TTC549 (cell line): ENCODE data around the gene RGS1.

Experiments
- FAIRE-seq: peaks from 2 replicates; lab custom pipeline; 2012; peaks lifted over from hg19 to GRCh38; lab: Jason Lieb, UNC

The RGS1 gene

GRCh38 chr1:192581131-192581927 is 5.8 kb downstream of the RGS1 start:
- no peak for FAIRE-seq

GRCh38 chr1:192584866-192585265 is 9.3 kb downstream of the RGS1 start:
- no peak for FAIRE-seq

- FAIRE-seq = no peak
Observed at GRCh38 chr1:192587386-192588266, 12.1 kb downstream of the RGS1 start.

DNA sequence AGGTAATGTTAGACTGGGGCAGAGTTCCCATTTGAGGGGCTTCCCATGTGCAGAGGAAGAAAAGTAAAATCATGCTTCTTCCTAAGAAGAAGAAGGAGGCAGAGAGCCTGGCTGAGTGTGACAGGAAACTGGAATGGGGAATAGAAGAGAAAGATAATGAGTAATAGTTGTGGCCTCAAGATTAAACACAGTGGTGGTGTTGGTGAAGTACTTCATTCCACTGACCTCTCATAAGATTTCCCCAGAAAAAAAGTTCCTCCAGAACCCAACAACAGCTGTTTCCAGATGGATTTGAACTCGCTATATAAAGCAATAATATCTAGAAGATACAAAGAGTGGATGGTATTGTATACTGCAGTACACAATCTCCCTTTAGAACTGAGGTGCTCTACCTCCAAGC is 13.0 kb downstream of the RGS1 start:
- FAIRE-seq = no peak

DNA sequence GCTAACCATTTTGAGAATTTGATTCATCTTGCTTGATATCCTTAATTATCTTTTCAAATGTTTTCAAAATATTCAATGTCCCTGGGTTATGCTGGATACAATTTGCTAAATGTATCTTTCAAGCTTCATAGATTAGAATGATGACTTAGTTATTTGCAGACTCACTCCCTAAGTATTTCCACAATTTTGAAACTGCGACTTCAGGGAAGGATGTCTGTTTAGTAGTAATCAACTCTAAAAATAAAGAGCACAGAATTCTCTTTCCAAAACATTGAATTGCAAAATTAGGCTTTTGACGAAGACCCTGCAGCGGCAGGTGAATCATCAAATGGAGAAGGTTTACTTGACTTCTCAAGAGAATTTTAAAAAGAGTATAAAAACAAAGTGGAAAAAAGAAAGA is 14.2 kb downstream of the RGS1 start:
- FAIRE-seq = no peak

DNA sequence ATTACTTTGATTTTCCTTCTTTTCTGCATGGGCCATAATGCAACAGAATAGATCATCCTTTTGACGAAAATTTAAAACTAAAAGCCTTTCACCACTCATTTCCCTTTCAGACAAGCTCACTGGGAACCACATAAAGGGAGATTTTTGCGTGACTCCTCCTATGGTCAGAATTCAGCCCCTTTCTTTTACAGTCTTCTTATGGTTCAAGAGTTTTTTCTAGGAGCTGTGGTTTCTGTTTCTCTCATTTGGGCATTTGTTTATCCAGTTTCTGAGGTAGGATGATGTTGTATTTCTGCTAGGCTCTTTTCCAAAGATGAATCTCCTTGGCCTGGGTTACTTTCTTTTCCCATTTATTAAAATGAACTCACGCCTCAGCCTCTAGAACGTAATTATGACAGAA is 16.9 kb downstream of the RGS1 start:
- no peak for FAIRE-seq

DNA sequence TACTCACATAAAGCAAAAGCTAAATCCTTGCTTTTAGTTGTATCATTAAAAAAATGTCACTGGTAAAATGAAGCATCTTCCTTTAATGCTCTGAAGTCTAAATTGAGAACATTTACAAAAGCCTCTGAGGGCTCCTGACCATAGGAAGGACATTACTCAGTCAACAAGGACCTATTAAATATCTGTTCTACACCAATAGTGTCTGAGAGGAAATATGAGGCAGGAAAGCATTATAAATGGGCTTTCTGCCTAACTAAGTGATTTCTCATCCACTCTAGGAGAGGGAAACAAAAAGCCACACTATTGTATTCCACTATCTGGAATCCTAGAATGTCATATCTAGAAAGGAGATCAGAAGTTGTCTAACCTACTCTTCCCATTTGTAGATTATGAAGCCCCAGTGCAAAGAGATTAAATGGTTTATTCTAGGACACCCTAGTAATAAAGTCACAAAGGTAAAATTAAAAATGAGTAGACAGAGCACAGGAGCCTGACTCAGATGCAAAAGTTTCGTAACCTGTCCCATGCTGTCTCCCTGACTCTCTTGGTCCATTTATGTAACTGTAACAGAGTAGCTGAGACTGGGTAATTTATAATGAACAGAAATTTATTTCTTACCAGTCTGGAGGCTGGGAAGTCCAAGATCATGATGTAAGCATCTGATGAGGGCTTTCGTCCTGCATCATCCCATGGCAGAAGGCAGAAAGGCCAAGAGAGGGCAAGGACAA is 17.6 kb downstream of the RGS1 start:
- no peak for FAIRE-seq

DNA sequence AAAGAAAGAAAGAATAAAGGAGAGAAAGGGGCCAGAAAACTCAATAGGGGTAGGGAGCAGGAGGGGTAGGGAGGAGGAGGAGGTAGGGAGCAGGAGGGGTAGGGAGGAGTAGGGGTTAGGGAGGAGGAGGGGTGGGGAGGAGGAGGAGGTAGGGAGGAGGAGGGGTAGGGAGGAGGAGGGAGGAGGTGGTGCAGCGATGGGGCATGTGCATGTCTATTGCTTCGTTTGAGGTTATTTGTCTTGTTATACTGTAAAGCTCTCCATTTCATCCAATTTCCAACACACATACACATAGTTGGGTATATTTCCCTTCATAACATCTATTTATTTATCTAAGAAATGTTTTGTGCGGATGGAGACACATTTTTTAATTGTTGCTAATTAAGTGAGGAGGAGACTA is 19.7 kb downstream of the RGS1 start:
- FAIRE-seq = no peak

- FAIRE-seq = no peak
Observed at GRCh38 chr1:192598589-192598988, 23.0 kb downstream of the RGS1 start.

- FAIRE-seq = peak; percentile 28
Observed at GRCh38 chr1:192600275-192600674, 24.7 kb downstream of the RGS1 start.

- no peak for FAIRE-seq
Observed at GRCh38 chr1:192601143-192601542, 25.6 kb downstream of the RGS1 start.

GRCh38 chr1:192601567-192601966 is 26.0 kb downstream of the RGS1 start:
- FAIRE-seq = no peak

- no peak for FAIRE-seq
Observed at GRCh38 chr1:192602757-192603156, 27.2 kb downstream of the RGS1 start.

- no peak for FAIRE-seq
Observed at GRCh38 chr1:192603218-192603787, 27.7 kb downstream of the RGS1 start.

- peak; percentile 20 for FAIRE-seq
Observed at GRCh38 chr1:192604979-192605620, 29.5 kb downstream of the RGS1 start.

GRCh38 chr1:192608671-192609070 is 33.1 kb downstream of the RGS1 start:
- FAIRE-seq = no peak

- FAIRE-seq = no peak
Observed at GRCh38 chr1:192609110-192610079, 33.8 kb downstream of the RGS1 start.

DNA sequence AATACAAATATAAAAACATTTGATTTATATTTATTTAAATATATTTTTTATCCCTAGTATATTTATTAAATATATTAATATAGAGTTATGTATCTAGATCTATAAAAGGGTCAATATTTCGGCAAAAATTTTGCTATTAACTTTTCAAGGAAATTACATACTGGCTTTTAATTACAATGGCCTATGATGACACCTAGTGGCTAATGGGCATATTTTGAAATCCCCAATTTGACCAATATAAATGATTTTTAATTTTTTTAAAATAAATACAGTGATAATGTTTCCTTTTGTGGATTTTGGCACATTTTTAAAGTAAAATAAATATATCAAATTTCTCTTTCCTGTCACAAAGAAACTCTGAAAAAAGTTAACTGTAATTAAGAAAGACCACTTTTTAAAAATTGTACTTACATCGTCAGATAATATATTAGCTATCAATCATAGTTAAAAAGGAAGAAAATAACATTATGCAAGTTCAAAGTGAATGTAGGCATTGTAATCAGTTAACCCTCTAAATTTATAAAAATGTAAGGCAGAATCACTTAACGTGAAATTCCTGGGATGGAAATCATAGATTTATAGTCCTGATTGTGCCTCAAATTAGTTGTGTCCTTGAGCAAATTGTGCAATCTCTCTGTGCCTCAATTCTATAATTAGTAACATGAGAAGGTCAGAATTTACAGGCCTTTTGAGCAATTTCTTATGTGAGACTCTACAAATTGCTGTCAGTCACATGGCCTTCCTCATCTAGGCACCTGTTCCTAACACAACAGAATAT is 34.7 kb downstream of the RGS1 start:
- peak; percentile 98 for FAIRE-seq

DNA sequence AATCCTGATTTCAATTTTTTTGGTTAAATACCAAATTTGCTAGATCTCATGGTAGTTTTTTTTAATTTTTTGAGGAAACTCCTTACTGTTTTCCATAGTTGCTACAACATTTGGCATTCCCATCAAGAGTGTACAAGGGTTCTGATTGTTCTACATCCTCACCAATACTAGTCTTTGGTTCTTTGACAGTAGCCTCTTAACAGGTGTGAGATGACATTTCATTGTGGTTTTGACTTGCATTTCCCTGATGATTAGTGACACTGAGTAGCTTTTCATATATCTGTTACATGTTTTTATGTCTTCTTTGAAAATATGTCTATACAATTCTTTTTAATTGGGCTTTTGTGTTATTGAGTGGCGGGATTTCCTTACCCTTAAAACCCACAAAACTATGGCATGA is 39.5 kb downstream of the RGS1 start:
- FAIRE-seq = no peak

DNA sequence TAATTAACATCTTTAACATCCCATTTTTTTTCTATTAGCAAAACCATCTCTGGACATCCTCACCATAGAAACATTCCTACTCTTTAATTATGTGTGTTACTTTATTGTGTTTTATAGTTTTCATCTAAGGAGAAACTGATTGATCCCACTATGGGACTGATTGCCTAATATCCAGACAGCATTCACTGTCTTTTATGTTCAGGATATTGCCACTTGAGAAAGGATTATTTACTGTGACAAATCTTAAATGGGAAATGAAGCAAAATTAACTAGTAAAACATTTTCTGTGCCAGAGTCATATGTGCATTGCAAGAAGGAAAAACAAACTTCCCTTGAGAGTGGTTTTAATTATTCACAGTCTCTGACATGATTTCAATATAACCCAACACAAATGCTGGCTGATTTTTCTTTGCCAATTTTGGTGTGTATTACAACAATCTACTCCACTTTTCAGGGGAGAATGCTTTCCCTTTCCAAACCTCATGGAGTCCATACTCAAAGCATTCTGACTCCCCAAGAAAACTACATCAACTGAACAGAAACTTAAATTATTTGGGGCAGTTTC is 44.6 kb downstream of the RGS1 start:
- FAIRE-seq = no peak
